ENCODE data around the gene KRT13. TPM values are rescaled to one million over a fixed set of nuclear protein-coding genes. Genes with fewer than 3 reads are reported as not detected.

The KRT13 gene
- total and polyA plus RNA-seq, 9 of the 15 experiments (the other 6 are each of a cell fraction or from before 2014, with no cell fraction given) = 0.11 to 1.1 (median 0.24) TPM; not detected in 3

GRCh38 chr17:41498276-41498675 is 7.1 kb downstream of the KRT13 start (continued):
- TF ChIP-seq HMGXB4 (CRISPR knock-in tag; IDR thresholded peaks at IDR 0.05) (no peak), MCM7 (IDR thresholded peaks at IDR 0.05) (no peak), CHD2 (IDR thresholded peaks at IDR 0.05; ENCODE audit: low read depth, low read length) (no peak), TCFL5 (CRISPR knock-in tag; conservative IDR thresholded peaks at IDR 0.05) (no peak), ZKSCAN1 (IDR thresholded peaks at IDR 0.05; ENCODE audit: low read depth, low read length) (no peak), CSDE1 (IDR thresholded peaks at IDR 0.05) (no peak), HMGN3 (IDR thresholded peaks at IDR 0.05; ENCODE audit: borderline replicate concordance, extremely low read depth, insufficient read length, low read depth, low read length) (no peak), CBX3 (IDR thresholded peaks at IDR 0.05; ENCODE audit: borderline replicate concordance in 1 of 2, low read length in 2 of 2) (no peak), ZNF140 (CRISPR knock-in tag; IDR thresholded peaks at IDR 0.05) (no peak), ATF7 (IDR thresholded peaks at IDR 0.05) (no peak), ZNF318 (IDR thresholded peaks at IDR 0.05; ENCODE audit: borderline replicate concordance in 1 of 2, low read depth in 1 of 2) (no peak), MBD1 (CRISPR knock-in tag; IDR thresholded peaks at IDR 0.05) (no peak), SPI1 (IDR thresholded peaks at IDR 0.05; ENCODE audit: borderline replicate concordance, low read depth, low read length) (peak; percentile 77), MIER1 (IDR thresholded peaks at IDR 0.05; ENCODE audit: low read depth) (no peak), CHD1 (IDR thresholded peaks at IDR 0.05; ENCODE audit: low read length) (no peak), BCOR (IDR thresholded peaks at IDR 0.05) (peak; percentile 22; the same call in 1 of the 2 replicates), KDM1A (IDR thresholded peaks at IDR 0.05) (peak; percentile 16 to 36; a peak in 2 of 4 replicates), TSC22D4 (tag; IDR thresholded peaks at IDR 0.05) (no peak), HNRNPLL (IDR thresholded peaks at IDR 0.05; ENCODE audit: low read depth, low read length, poor library complexity, severe bottlenecking) (no peak)
